Fibroblast of lung (primary cell): ENCODE data around the gene GGT6.

Source experiments
- CTCF ChIP-seq, 2 donors: IDR thresholded peaks in 1 of 2; conservative IDR thresholded peaks in 1 of 2; 1 replicate in 1 of 2; 2 replicates in 1 of 2; pipeline ENCODE4 v1.5.1; 2011 to 2012; ENCODE audit warnings: low read length in 2 of 2, control low read depth in 1 of 2, inconsistent platforms in 1 of 2, low read depth in 1 of 2, mild to moderate bottlenecking in 1 of 2
- EZH2 ChIP-seq: IDR thresholded peaks from 2 replicates; pipeline ENCODE4 v1.5.1; 2012; ENCODE audit warnings: low read length, control low read depth, mild to moderate bottlenecking; ENCODE audit errors: missing control alignments

GRCh38 chr17:4535667-4536258 lies 24.6 kb downstream of the GGT6 start:
- TF ChIP-seq CTCF (conservative IDR thresholded peaks at IDR 0.05 in 1 of 2, IDR thresholded peaks at IDR 0.05 in 1 of 2; ENCODE audit: low read depth in 1 of 2, low read length in 2 of 2) (no peak), EZH2 (no peak)
